Heart left ventricle (tissue), 13 donors: ENCODE measurements around the gene RGS12.

Experiments
- POLR2A ChIP-seq, 2 donors: fragments of 450-650 bp; IDR thresholded peaks; one replicate each; pipeline ENCODE4 v1.6.1; 2017; ENCODE audit warnings: antibody characterized with exemption in 2 of 2, mild to moderate bottlenecking in 2 of 2, moderate library complexity in 2 of 2
- TF ChIP-seq, protein P1 (sequence below), 12 donors: fragments of 200-600 bp; sonication (generic) in 4 of 12; IDR thresholded peaks; one replicate each; pipeline versions ENCODE4 v1.5.0 to v1.8.0; 2018 to 2022; ENCODE audit warnings: antibody characterized with exemption in 12 of 12, mild to moderate bottlenecking in 5 of 12
- donor health status: ischemic (EF 13 %, LVEDD 7.1; RV severe dilation, severe dysfunction).
- donor health status: DM: no; HTN: yes; CAD: no.
- donor health status: DM: no; HTN: no; CAD: no.
- donor health status: ischemic (EF 25% LVEDD 6.9; RV normal size, moderate dysfunction).
- donor health status: ischemic (EF 25% LVEDD 5.7; RV mildly dilated, moderate dysfunction).
- donor health status: ischemic (EF 35%, LVEDD 5.7; RV mildly dilated, moderate dysfunction).
- donor health status: nonischemic (EF 11% LVEDD 7.7; RV severe dilation, severe dysfunction).
- donor health status: DM: yes; HTN: yes; CAD: no.
- donor health status: PGD.
- donor health status: ischemic (EF 29% LVEDD 5.4; RV normal size, mild dysfunction).
- donor health status: nonischemic (EF 23%, LVEDD 6.1; RV moderate dilation, normal function).

DNA sequence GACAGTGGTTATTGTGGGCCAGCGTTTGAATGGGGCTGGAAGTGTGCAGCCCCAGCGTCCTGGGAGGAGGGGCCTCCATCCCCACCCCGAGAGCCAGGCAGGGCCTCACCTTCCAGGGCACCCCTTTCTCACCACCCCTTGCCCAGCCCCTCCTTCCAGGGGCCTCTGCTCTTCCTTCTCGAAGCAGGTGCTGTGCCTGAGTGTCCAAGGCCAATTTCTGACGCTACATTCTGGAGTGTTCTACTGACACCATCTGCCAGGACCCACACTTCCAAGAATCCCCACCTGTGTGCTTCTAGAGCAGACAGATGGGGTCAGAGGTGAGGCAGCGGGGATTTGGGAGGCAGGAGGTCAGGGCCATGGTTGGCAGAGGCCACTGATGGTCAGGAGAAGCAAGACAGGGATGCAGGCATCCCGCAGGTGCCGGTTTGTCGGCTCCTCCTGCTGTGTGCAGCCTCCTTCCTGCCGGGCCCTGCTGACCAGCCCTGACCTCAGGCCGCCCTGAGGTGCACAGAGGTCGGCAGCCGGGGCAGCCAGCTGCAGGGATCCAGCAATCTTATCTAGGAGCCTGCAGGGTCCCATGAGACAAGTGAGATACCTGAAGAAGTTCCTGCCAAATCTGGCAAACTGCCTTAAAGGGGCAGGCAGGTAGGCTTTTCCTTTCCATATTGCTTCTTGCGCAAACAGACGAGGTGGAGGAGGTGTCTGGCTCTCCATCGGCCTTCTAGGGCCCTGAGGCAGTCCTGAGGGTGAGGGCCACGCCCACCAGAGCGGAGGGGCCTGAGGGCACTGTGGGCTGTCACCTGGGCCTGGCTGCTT lies 25.0 kb upstream of the RGS12 start:
- TF ChIP-seq, protein P1, sequence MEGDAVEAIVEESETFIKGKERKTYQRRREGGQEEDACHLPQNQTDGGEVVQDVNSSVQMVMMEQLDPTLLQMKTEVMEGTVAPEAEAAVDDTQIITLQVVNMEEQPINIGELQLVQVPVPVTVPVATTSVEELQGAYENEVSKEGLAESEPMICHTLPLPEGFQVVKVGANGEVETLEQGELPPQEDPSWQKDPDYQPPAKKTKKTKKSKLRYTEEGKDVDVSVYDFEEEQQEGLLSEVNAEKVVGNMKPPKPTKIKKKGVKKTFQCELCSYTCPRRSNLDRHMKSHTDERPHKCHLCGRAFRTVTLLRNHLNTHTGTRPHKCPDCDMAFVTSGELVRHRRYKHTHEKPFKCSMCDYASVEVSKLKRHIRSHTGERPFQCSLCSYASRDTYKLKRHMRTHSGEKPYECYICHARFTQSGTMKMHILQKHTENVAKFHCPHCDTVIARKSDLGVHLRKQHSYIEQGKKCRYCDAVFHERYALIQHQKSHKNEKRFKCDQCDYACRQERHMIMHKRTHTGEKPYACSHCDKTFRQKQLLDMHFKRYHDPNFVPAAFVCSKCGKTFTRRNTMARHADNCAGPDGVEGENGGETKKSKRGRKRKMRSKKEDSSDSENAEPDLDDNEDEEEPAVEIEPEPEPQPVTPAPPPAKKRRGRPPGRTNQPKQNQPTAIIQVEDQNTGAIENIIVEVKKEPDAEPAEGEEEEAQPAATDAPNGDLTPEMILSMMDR (IDR thresholded peaks at IDR 0.05), result no peak
- no peak for TF ChIP-seq POLR2A (IDR thresholded peaks at IDR 0.05)
